OCI-LY1 (cell line): ENCODE measurements around the gene NEB.

Experiments
- H2AFZ ChIP-seq: fragments of 200-600 bp; sonication (generic), shearing (Covaris generic); 2 replicates; pipeline ENCODE4 v1.6.0; 2014; ENCODE audit warnings: antibody characterized with exemption, mild to moderate bottlenecking, low read length
- H3F3A ChIP-seq: fragments of 200-600 bp; sonication (generic), shearing (Covaris generic); 2 replicates; pipeline ENCODE4 v1.6.0; 2014; ENCODE audit warnings: mild to moderate bottlenecking, antibody characterized with exemption, low read length, moderate library complexity; ENCODE audit not compliant: insufficient read depth
- H3K27ac ChIP-seq: fragments of 200-600 bp; sonication (generic); 2 replicates; pipeline ENCODE4 v1.5.1; 2014; ENCODE audit warnings: low read length, mixed run types, mild to moderate bottlenecking, low read depth; ENCODE audit not compliant: poor library complexity, severe bottlenecking
- H3K27me3 ChIP-seq: fragments of 200-600 bp; sonication (generic); 2 replicates; pipeline ENCODE4 v1.6.0; 2014; ENCODE audit warnings: antibody characterized with exemption, mild to moderate bottlenecking, low read length, moderate library complexity; ENCODE audit not compliant: insufficient read depth
- H3K36me3 ChIP-seq: fragments of 200-600 bp; sonication (generic); 2 replicates; pipeline ENCODE4 v1.6.1; 2014; ENCODE audit warnings: mild to moderate bottlenecking, antibody characterized with exemption, low read length, moderate library complexity, mixed read lengths; ENCODE audit not compliant: insufficient read depth
- H3K4me1 ChIP-seq: fragments of 200-600 bp; sonication (generic); 2 replicates; pipeline ENCODE4 v1.5.1; 2014; ENCODE audit warnings: mild to moderate bottlenecking, low read length, moderate library complexity; ENCODE audit not compliant: insufficient read depth, severe bottlenecking
- H3K4me2 ChIP-seq: fragments of 200-600 bp; sonication (generic), shearing (Covaris generic); 2 replicates; pipeline ENCODE4 v1.6.1; 2014; ENCODE audit warnings: low read length
- H3K4me3 ChIP-seq: fragments of 200-600 bp; sonication (generic); 2 replicates; pipeline ENCODE4 v1.5.1; 2014; ENCODE audit warnings: low read length, low read depth, mild to moderate bottlenecking, mixed read lengths; ENCODE audit not compliant: poor library complexity, severe bottlenecking
- H3K79me2 ChIP-seq: fragments of 200-600 bp; shearing (Covaris generic); 2 replicates; pipeline ENCODE4 v1.6.1; 2016; ENCODE audit warnings: mixed run types, low read length, mixed read lengths; ENCODE audit not compliant: insufficient read depth
- H3K9ac ChIP-seq: fragments of 200-600 bp; sonication (generic), shearing (Covaris generic); 2 replicates; pipeline ENCODE4 v1.6.1; 2014; ENCODE audit warnings: mild to moderate bottlenecking, low read length, mixed read lengths
- H3K9me2 ChIP-seq: fragments of 200-600 bp; sonication (generic), shearing (Covaris generic); 2 replicates; pipeline ENCODE4 v1.6.1; 2014; ENCODE audit warnings: low read depth, mild to moderate bottlenecking, low read length, mixed read lengths
- H3K9me3 ChIP-seq: fragments of 200-600 bp; shearing (Covaris generic); 2 replicates; pipeline ENCODE4 v1.6.1; 2014; ENCODE audit warnings: low read length, mixed read lengths
- H4K20me1 ChIP-seq: fragments of 200-600 bp; sonication (generic), shearing (Covaris generic); 2 replicates; pipeline ENCODE4 v1.6.0; 2016; ENCODE audit warnings: mild to moderate bottlenecking, low read length; ENCODE audit not compliant: insufficient read depth
- EZH2 ChIP-seq: fragments of 200-600 bp; sonication (generic), shearing (Covaris generic); IDR thresholded peaks from 2 replicates; pipeline ENCODE4 v1.8.0; 2017; ENCODE audit warnings: borderline replicate concordance, mixed run types, mild to moderate bottlenecking, antibody characterized with exemption, low read length, moderate library complexity, mixed read lengths
- TF ChIP-seq, protein P1 (sequence below): fragments of 200-600 bp; sonication (generic), shearing (Covaris generic); IDR thresholded peaks from 2 replicates; pipeline ENCODE4 v1.5.1; 2017; ENCODE audit warnings: mild to moderate bottlenecking, antibody characterized with exemption, low read length, moderate library complexity, mixed read lengths

NEB gene

DNA sequence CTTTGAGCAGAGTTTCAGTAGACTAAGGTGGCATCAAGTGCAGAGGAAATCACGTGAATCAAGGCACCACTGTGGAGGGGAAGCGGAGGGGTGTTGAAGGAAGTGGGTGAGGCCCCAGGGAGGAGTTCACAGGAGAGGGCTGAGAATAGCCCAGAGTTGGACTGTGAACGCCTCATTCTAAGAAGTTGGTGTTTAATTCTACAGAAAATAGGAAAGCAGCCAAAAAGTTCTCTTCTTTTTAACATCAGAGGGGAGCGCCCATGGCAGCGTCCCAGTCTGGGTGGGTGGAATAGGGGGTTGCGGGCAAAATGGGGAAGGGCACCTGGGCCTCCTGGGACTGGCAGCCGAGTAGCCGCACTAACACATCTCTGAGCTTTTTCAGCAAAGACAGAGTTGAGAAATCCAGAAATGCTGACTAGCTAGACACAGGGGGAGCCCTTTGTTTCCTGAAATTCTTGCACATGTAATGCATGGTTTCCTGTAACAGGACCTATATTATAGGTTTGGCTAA lies 97.0 kb downstream of the NEB start:
- Histone ChIP-seq H3K9ac (no peak overlapping the region), H3K79me2 (no peaks in the 10 kb centered on the region), H3K9me2 (no peaks in the 10 kb centered on the region), H3K4me2 (peak overlapping the region; percentile 9; the same call in 1 of the 2 replicates), H3K27ac (no peak overlapping the region), H2AFZ (peak overlapping the region; percentile 49; the same call in 1 of the 2 replicates), H3K9me3 (no peaks in the 10 kb centered on the region), H3K4me1 (peaks cover 11% of the 10 kb centered on the region), H3K27me3 (no peaks in the 10 kb centered on the region), H3K36me3 (no peaks in the 10 kb centered on the region), H3K4me3 (no peak overlapping the region), H3F3A (no peaks in the 10 kb centered on the region), H4K20me1 (no peaks in the 10 kb centered on the region)
- TF ChIP-seq, protein P1, sequence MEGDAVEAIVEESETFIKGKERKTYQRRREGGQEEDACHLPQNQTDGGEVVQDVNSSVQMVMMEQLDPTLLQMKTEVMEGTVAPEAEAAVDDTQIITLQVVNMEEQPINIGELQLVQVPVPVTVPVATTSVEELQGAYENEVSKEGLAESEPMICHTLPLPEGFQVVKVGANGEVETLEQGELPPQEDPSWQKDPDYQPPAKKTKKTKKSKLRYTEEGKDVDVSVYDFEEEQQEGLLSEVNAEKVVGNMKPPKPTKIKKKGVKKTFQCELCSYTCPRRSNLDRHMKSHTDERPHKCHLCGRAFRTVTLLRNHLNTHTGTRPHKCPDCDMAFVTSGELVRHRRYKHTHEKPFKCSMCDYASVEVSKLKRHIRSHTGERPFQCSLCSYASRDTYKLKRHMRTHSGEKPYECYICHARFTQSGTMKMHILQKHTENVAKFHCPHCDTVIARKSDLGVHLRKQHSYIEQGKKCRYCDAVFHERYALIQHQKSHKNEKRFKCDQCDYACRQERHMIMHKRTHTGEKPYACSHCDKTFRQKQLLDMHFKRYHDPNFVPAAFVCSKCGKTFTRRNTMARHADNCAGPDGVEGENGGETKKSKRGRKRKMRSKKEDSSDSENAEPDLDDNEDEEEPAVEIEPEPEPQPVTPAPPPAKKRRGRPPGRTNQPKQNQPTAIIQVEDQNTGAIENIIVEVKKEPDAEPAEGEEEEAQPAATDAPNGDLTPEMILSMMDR = no peak
- no peak for TF ChIP-seq EZH2

DNA sequence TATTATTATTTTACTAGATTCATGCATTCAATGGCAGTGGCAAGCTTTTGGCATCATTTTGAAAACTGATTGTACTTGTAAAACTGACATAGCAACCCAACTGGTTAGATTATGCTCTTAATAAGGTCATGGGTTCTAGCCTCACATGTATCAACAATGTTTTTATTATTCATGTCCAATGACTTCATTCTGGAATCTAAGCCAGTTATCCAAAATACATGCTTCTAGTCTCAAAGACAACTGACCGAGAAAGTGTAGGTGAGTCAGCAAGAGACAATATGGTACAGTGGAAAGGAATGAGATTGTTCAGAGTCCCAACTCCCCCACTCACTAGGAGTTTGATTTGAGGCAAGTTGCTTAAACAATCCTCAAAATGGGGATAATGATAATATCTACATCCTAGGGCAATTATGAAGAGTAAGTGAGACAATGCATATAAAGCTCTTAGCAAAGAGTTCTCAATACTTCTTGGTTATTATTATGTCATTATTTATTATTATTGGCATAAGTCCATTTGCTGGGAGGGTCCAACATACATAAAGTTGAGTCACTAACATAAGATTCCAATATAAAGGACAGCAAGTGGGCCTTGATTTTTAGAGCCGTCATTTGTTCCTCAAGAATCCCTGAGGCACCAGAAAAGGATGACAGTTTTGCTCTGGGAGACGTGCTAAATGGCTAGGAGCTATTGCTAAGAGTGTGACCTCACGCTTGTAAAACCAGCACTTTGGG lies 99.4 kb downstream of the NEB start:
- Histone ChIP-seq H3F3A (no peaks in the 10 kb centered on the region), H3K27ac (no peak overlapping the region), H3K27me3 (no peaks in the 10 kb centered on the region), H3K4me2 (no peak overlapping the region), H3K9me3 (no peaks in the 10 kb centered on the region), H2AFZ (no peak overlapping the region), H4K20me1 (no peaks in the 10 kb centered on the region), H3K36me3 (no peaks in the 10 kb centered on the region), H3K9me2 (no peaks in the 10 kb centered on the region), H3K79me2 (no peaks in the 10 kb centered on the region), H3K9ac (no peak overlapping the region), H3K4me3 (no peak overlapping the region), H3K4me1 (peaks cover 11% of the 10 kb centered on the region)
- TF ChIP-seq, protein P1 = no peak
- no peak for TF ChIP-seq EZH2

DNA sequence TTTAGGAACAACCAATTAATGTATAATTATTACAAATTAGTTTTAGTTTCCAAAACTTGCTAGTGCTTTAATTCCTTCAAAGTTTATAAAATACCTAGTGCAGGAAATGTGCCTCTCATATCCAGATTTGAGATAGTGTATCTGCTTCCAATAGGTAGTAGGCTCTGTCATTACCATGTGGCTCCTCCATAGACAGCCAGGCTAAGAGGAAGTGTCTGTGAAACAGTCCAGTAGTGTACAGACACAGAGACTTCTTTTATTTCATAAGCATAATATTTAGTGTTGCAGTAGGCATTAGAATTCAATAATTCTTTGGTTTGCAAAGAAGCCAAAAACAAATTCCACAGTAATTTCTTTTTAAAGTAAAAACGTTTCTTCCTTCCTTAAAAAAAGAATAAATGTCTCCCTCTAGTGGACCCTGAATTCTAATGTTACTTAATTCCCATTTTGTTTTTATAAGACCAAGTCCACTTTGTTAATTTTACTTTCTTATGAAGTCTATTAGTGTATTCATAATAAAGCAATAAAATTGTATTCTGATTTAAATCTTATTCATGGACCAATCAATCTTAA lies 101.2 kb downstream of the NEB start:
- TF ChIP-seq EZH2 = no peak
- TF ChIP-seq, protein P1 = peak; percentile 66
- Histone ChIP-seq H3K9ac (no peak overlapping the region), H3K4me3 (no peak overlapping the region), H3K9me3 (no peaks in the 10 kb centered on the region), H3K4me2 (no peak overlapping the region), H4K20me1 (no peaks in the 10 kb centered on the region), H3F3A (no peaks in the 10 kb centered on the region), H3K27ac (no peak overlapping the region), H3K79me2 (no peaks in the 10 kb centered on the region), H2AFZ (no peak overlapping the region), H3K27me3 (no peaks in the 10 kb centered on the region), H3K9me2 (no peaks in the 10 kb centered on the region), H3K36me3 (no peaks in the 10 kb centered on the region), H3K4me1 (peaks cover 7% of the 10 kb centered on the region)
